Measurements from ENCODE around the gene FOLR1.

Gene FOLR1

GRCh38 chr11:72224564-72225410 lies 32.8 kb downstream of the FOLR1 start, which contains the start of gene INPPL1:
Gene INPPL1, plus strand, starts transcription at chr11:72224767. Its CDS starts 218 bp downstream, at chr11:72224985.
- no peak for DNase-seq

- DNase-seq: no peak
Observed at GRCh38 chr11:72225411-72225951, 33.5 kb downstream of the FOLR1 start.

DNA sequence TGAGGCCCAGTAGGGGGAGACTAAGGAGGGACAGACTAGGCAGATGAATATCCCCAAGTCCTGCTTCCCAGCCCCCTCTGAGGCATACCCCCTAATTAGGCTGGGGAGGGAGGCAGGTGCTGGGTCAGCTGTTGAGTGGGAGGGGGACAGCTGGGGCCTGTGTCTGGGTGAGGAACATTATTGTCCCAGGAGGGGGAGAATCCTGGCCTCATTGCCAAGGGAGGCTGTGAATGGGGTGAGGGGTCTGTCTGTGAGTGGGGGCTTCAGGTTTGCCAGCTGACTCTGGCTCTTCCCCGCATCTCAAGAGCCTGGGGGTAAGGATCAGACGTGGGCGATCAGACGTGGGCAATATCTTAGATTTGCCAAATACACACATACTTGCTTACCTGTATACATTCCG lies 34.8 kb downstream of the FOLR1 start:
- DNase-seq: peak; percentile 44

DNA sequence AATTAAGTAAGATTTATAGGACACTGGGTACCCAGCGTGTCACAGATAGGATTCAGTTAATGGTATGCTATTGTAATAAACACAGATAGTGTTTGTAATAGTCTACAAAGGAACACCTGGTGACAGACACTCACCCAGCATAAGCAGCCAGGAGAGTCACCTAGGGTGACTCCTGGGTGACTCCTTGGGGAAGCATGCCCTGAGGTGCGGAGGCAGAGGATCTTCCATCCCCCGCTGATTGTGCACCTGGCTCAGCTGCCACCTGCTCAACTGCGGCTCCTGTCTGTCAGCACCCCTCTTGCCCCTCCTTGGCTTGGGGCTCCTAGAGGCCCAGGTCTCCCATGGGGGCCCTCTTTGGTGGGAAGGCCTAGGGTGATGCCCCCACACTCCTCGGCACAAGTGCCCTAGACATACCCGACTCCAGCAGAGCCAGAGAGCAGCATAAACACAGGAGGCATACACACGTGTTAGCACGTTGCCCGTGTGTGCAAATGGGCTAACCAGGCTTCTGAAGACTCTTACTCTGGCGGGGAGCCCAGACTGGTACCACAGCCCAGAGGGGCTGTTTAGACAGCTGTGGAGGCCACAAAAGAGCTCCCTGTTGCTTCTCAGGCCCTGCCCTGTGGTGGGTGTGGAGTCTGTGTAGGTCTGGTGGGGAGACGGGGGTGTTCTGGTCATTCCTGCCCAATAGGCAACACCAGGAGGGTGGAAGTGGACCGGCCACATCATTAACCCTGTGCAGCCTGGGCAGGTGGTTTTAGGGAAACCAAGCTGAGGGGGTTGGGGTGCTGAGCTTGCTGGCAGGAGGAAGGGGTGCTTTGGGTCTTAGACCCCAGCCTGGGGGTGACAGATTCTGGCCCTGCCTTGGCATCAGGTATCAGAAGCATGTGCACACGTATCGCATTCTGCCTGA lies 35.6 kb downstream of the FOLR1 start:
- DNase-seq: peak; percentile 90

DNA sequence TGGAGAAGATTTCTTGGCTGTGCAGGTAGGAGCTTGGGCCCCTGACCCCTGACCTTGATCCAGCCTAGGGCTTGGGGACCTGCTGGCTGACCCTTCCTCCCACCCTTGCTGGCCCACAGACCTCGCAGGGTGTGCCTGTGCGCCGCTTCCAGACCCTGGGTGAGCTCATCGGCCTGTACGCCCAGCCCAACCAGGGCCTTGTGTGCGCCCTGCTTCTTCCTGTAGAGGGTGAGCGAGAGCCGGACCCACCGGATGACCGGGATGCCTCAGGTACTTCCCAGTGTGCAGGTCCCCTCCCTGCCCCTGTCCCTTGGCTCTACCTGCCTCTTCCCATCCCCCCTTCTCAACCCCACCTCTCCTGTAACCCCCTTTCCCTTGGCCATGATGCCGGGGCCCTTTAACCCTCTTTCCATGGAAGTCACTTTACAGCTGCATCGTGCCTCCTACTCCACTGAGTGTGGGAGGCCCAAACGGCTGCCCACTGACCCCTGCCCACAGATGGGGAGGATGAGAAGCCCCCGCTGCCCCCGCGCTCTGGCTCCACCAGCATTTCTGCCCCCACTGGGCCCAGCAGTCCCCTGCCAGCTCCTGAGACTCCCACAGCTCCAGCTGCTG lies 36.4 kb downstream of the FOLR1 start:
- no peak for DNase-seq

GRCh38 chr11:72228844-72229231 lies 36.9 kb downstream of the FOLR1 start:
- DNase-seq: no peak

DNA sequence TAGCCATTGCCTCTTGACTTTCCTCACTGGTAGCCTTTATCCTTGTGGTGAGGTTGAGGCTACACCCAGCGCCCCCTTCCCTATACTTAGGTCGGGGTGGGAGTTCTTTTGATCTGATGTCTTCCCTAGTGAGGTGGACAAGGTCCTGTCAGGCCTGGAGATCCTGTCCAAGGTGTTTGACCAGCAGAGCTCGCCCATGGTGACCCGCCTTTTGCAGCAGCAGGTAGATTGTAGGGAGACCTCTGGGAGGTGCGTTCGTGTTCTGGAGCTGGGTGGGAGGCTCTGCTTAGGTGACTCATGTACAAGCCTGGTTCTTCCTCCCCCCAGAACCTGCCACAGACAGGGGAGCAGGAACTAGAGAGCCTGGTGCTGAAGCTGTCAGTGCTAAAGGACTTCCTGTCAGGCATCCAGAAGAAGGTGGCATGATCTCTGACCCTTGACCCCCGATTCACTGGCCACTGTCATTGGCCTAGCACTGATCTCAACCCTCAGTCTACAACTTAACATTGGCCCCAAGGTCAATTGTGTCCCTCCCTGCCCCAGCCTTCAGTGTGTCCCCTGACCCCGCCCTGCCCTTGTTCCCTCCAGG lies 37.5 kb downstream of the FOLR1 start:
- DNase-seq: no peak

DNA sequence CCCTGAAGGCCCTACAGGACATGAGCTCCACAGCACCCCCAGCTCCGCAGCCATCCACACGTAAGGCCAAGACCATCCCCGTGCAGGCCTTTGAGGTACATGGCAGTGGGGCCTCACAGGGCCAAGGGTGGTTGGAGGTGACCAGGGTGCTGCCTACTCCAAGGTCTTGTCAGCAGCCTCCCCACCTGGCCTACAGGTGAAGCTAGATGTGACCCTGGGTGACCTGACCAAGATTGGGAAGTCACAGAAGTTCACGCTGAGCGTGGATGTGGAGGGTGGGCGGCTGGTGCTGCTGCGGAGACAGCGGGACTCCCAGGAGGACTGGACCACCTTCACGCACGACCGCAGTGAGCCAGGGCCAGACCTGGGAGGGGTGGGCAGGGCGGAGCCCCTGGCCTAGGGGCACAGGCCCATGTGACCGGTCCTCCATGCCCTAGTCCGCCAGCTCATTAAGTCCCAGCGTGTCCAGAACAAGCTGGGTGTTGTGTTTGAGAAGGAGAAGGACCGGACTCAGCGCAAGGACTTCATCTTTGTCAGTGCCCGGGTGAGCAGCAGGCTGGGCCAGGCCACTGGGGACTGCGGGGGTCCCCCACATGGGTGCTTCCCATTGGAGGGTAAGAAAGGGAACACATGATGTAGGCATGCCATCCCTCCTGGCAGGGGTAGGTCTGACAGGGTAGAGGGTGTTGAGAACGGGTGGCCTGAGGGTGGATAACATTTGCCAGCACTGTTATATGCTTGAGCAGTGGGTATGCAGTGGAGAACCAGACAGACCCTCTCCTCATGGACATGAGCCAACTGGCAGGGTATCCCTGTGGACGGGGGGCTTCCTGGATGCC lies 38.2 kb downstream of the FOLR1 start:
- DNase-seq: no peak

- no peak for DNase-seq
Observed at GRCh38 chr11:72230764-72231365, 38.9 kb downstream of the FOLR1 start.

DNA sequence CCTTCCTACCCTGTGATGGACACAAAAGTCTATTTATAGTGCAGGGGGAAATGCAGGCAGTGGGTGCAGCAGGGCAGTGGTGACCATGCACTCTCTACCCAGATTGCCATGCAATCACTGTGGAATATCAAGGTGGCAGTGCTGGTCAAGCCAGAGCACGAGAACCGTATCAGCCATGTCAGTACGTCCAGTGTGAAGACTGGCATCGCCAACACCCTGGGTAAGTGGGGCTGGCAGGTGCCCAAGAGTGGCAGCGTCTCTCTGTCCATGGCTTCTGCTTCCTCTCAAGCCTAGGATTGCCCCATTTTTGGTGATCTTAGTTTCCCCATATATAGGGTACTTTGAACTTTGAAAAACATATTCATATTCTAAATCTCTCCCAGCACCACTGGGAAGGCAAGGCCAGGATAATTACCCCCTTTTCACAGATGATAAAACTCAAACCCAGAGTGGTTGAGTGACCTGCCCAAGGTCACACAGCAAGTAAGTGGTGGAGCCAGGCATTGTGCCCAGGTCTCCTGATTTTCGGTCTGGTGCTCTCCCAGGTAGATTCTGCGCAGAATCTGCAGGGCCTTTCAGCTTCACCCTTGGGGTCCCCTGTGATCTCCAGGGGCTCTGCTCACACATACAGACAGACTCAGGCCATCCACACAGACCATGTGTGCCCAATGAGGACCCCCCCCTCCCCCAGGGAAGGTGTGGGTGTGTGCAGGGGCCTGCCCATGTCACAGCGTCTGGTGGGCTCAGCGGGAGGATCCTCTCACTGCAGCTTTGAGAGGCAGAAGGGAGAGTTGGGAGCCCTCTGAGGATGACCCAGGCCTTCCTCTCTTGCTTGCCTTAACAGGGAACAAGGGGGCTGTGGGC lies 39.7 kb downstream of the FOLR1 start:
- no peak for DNase-seq

GRCh38 chr11:72232260-72233055 lies 40.5 kb downstream of the FOLR1 start:
- DNase-seq: no peak

DNA sequence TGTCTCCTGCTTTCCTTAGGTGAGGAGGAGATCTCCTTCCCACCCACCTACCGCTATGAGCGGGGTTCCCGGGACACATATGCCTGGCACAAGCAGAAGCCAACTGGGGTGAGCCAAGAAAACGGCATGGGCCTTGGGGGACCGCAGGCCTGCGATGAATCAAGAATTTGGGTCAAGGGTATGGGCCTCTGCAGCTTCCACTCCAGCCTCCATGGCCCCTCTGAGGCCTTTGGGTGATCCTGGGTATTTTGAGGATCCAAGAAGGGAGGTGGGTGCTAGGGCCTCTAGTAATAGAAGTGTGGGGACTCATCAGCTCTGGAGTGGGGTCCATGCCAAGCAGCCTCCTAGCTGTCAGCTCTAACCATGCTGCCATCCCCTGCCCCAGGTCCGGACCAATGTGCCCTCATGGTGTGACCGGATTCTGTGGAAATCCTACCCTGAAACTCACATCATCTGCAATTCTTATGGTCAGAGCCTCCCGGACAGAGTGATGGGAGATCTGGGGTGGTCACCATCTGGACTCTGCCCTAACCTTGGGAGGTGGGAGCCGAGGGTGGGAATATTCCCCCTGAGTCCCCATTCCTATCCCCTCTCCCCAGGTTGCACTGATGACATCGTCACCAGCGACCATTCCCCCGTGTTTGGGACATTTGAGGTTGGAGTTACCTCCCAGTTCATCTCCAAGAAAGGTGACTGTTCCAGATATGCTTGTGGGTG lies 41.3 kb downstream of the FOLR1 start:
- DNase-seq: no peak

DNA sequence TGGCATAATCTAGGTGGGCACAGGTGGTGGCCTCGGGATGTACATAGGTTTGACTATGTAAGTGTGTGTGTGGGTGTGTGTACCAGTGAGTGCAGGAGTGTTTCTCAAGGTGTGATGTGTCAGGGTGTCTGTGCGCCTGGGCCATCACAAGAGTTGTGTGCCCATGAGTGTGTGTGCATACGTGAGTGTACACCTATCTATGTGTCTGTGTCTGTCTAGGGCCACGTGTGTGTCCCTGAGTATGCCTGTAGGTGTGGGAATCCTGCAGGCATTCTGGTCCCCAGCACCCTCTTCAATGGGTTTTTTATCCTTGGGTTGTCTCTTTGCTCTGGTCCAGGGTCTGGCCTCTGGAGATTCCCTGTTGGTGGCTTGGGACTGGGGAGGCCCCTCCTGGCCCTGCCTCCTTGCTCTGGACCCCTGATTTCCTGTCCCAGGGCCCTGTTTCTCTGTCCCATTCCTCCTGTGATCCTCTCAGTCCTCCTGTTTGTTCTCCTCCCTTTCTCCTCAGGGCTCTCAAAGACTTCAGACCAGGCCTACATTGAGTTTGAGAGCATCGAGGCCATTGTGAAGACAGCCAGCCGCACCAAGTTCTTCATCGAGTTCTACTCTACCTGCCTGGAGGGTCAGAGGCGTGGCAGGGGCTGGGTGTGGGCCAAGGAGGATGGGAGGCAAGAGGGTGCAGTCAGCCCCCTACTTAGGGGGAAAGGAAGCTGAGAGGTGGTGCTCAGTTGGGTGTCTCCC lies 42.0 kb downstream of the FOLR1 start:
- DNase-seq: no peak

GRCh38 chr11:72234514-72234830 lies 42.5 kb downstream of the FOLR1 start:
- no peak for DNase-seq

DNA sequence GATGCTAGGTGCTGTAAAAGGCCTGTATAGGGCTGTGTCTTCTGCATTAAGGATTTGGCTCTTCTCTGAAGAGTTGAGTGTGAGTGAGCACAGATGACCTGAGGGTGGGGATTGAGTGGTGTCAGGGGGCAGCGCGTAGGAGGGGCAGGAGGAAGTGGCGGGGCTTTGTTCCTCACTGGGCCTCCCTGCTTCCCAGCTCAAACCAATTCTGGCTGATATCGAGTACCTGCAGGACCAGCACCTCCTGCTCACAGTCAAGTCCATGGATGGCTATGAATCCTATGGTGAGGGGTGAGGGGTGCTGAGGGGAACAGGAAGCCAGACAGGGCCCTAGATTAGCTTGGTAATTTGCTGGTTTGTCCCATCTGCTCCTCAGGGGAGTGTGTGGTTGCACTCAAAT lies 43.0 kb downstream of the FOLR1 start:
- DNase-seq: no peak

GRCh38 chr11:72235351-72236057 lies 43.6 kb downstream of the FOLR1 start:
- no peak for DNase-seq

DNA sequence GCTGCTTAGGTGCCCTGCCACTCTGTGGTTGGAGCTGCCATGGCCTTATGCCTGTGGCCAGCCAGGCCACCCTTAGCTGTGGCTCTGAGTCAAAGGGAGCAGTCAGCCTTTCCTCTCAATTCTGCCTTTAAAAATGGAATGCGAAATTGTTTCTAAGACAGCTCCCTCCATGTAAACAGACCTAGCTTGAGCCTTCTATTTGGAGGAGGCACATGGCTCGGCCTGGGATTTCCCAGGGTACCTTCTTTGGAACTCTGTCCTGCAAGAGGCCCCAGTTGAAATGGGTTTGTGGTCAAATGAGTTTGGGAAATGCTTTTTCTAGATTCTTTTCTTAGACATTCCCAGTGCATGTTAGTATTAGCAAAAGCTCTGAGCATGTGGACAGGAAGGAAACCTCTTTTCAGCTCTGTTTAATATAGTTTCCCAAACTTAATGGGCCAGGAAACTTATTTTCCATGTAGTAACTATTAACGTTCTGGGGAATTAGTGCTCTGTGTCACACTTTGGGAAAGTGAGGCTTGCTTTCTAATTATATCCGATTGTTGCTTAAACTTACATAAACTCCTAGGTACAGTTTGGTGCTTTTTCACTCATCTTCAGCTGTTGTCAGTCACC lies 44.2 kb downstream of the FOLR1 start:
- no peak for DNase-seq
